ENCODE results near the gene SYT6.

GRCh38 chr1:114102136-114102535 is 51.5 kb downstream of the SYT6 start:
- TF ChIP-seq CTCF (IDR thresholded peaks at IDR 0.05) (no peak), EP300 (IDR thresholded peaks at IDR 0.05; ENCODE audit: low read depth) (no peak), POLR2A (IDR thresholded peaks at IDR 0.05) (no peak)
